GM13976 (cell line): Measurements from ENCODE around the gene ACOT11.

Source experiments
- DNase-seq: peaks from one replicate; pipeline ENCODE4 v3.0.0; 2012; ENCODE audit warnings: low spot score
- CTCF ChIP-seq: IDR thresholded peaks from 2 replicates; pipeline ENCODE4 v1.5.1; 2012; ENCODE audit warnings: borderline replicate concordance, mild to moderate bottlenecking; ENCODE audit not compliant: insufficient read depth; ENCODE audit errors: extremely low read depth, missing control alignments, control extremely low read depth
- in situ Hi-C: fragments of 300-500 bp; cut with MboI; formaldehyde crosslinking; loops from one replicate; pipeline ENCODE4 v1.12.0; 2022; ENCODE audit warnings: low sequenced_read_pairs, mixed read lengths, inconsistent platforms; ENCODE audit not compliant: unreplicated experiment

The ACOT11 gene

GRCh38 chr1:54595956-54596498, 48.0 kb downstream of the ACOT11 start:
- TF ChIP-seq CTCF, result no peak
- DNase-seq, result no peak
- in situ Hi-C loops, result no loop called here

- in situ Hi-C loops, result no loop called here
Measured at GRCh38 chr1:54596756-54597155, 48.7 kb downstream of the ACOT11 start.

GRCh38 chr1:54597455-54598030, 49.5 kb downstream of the ACOT11 start:
- in situ Hi-C loops, result no loop called here
- no peak for DNase-seq
- no peak for TF ChIP-seq CTCF

More at GRCh38 chr1:54596756-54597155, 48.7 kb downstream of the ACOT11 start:
- no peak for TF ChIP-seq CTCF
- no peak for DNase-seq

GRCh38 chr1:54599211-54599823, 51.3 kb downstream of the ACOT11 start:
- in situ Hi-C loops, result no loop called here
- no peak for DNase-seq
- no peak for TF ChIP-seq CTCF

- in situ Hi-C loops, result no loop called here
Measured at GRCh38 chr1:54600947-54601721, 53.1 kb downstream of the ACOT11 start.

GRCh38 chr1:54601730-54602129, 53.7 kb downstream of the ACOT11 start:
- TF ChIP-seq CTCF, result no peak
- no peak for DNase-seq
- in situ Hi-C loops, result no loop called here

More at GRCh38 chr1:54600947-54601721, 53.1 kb downstream of the ACOT11 start:
- TF ChIP-seq CTCF, result no peak
- DNase-seq, result no peak
